Testis (tissue), 2 donors: Measurements from ENCODE around the gene SNRPD1.

Experiments used
- POLR2A ChIP-seq: fragments of 450-650 bp; IDR thresholded peaks from one replicate; pipeline ENCODE4 v1.6.1; 2017; ENCODE audit warnings: antibody characterized with exemption, mild to moderate bottlenecking, moderate library complexity
- TF ChIP-seq, protein P1 (sequence below), 3 experiments: fragments of 450-650 bp in 2 of 3; fragments of 200-600 bp in 1 of 3; sonication (generic) in 1 of 3; IDR thresholded peaks; one replicate each; pipeline ENCODE4 v1.5.1; 2016 to 2019; ENCODE audit warnings: antibody characterized with exemption in 3 of 3, mild to moderate bottlenecking in 2 of 3, moderate library complexity in 1 of 3

DNA sequence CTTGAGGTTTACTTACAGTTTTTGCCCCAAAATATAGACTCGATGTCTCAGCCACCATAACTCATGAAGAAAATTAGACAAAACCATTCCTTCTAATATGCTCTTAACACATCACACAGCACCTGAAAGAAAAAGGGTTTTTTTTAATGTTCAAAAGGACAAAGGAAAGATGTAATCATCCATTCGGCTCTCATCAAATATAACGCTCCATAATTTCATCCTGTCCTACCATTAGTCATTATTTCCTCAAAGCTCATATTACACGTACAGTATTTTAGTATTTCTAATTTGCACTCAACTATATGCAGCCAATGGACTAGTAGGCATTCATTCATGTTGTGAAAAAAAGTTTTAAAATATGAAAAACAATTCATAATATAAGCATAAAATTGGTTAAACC is 36.5 kb upstream of the SNRPD1 start:
- TF ChIP-seq, protein P1, sequence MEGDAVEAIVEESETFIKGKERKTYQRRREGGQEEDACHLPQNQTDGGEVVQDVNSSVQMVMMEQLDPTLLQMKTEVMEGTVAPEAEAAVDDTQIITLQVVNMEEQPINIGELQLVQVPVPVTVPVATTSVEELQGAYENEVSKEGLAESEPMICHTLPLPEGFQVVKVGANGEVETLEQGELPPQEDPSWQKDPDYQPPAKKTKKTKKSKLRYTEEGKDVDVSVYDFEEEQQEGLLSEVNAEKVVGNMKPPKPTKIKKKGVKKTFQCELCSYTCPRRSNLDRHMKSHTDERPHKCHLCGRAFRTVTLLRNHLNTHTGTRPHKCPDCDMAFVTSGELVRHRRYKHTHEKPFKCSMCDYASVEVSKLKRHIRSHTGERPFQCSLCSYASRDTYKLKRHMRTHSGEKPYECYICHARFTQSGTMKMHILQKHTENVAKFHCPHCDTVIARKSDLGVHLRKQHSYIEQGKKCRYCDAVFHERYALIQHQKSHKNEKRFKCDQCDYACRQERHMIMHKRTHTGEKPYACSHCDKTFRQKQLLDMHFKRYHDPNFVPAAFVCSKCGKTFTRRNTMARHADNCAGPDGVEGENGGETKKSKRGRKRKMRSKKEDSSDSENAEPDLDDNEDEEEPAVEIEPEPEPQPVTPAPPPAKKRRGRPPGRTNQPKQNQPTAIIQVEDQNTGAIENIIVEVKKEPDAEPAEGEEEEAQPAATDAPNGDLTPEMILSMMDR (IDR thresholded peaks at IDR 0.05): no peak
- TF ChIP-seq POLR2A: no peak
